ENCODE results near the gene HID1.
"Not testable (repeated sequence)": the region's sequence is repeated elsewhere in the genome, so short reads cannot be mapped to it uniquely, and the experiment has no call there.

The HID1 gene, protein sequence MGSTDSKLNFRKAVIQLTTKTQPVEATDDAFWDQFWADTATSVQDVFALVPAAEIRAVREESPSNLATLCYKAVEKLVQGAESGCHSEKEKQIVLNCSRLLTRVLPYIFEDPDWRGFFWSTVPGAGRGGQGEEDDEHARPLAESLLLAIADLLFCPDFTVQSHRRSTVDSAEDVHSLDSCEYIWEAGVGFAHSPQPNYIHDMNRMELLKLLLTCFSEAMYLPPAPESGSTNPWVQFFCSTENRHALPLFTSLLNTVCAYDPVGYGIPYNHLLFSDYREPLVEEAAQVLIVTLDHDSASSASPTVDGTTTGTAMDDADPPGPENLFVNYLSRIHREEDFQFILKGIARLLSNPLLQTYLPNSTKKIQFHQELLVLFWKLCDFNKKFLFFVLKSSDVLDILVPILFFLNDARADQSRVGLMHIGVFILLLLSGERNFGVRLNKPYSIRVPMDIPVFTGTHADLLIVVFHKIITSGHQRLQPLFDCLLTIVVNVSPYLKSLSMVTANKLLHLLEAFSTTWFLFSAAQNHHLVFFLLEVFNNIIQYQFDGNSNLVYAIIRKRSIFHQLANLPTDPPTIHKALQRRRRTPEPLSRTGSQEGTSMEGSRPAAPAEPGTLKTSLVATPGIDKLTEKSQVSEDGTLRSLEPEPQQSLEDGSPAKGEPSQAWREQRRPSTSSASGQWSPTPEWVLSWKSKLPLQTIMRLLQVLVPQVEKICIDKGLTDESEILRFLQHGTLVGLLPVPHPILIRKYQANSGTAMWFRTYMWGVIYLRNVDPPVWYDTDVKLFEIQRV

DNA sequence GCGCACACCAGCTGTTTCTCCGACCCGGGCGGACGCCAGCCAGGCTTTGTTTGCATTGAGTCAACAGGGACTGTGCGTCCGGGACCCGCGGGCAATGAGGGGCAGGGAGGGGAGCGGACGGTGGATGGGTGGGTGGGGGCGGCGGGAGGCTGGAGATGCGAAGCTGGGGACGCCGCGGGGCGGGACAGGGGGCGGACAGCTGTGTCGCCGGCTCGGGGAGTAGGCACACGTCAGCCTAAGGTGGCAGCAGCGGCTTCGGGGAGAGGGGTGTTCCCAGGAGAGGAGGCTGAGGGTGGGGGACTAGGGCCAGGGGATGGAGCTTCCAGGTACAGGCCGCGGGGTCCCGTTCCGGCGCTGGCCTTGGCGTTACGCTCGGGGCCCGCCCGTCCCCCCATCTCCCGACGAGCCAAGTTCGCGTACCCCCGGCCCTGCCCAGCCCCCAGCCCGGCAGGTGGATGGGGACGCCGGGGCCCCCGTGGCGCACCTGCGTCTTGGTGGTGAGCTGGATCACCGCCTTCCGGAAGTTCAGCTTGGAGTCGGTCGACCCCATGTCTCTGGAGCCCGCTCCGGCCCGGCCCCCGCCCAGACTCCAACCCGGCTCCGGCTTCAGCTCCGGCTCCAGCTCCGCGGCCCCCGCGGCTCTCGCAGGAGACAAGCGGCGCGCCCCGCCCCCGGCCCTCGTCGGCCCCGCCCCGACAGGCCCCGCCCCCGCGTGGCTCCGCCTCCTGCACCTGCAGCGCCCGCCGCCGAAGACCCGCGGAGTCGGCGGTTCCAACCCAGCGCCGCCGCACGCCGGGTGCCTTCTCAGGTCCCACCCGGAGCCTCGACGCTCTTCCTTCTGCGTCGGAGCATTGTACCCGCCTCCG lies at the start of gene HID1:
HID1 (minus strand) TSS at position 653 of the 866 bp plus-strand sequence; CDS start at position 550, 103 bp downstream.
- DNase-seq, result peak; percentile 79 to 91

DNA sequence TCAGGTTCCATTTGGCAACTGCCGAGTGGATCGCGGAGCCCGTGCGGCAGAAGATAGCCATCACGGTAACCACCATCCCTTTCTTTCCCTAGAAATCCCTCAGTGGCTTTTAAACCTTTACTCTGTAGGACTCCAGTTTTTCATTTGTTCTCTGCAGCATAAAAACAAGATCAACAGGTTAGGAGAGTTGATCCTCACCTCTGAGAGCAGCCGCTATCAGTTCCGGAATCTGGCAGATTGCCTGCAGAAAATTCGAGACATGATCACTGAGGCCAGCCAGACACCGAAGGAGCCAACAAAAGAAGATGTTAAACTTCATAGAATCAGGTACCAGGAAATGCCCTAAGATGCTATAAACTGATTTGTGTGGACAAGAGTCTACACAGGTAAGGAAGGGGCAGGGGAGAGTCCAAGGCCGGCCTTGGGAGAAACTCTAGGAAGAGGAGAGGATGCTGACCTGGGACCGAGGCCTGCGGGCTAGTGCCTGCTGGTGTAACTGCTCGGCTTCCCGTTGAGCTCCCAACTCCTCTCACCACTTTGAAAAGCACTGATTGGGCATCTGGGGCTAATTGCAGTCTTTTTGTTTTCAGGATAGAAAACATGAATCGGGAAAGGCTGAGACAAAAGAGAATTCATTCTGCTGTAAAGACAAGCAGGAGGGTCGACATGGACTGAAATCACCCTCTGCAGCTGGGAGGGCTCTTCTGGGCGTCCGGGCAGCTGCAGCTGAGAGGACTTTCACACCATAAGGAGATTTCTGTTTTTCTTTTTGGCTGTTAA lies 48.0 kb upstream of the HID1 start:
- no peak for DNase-seq

DNA sequence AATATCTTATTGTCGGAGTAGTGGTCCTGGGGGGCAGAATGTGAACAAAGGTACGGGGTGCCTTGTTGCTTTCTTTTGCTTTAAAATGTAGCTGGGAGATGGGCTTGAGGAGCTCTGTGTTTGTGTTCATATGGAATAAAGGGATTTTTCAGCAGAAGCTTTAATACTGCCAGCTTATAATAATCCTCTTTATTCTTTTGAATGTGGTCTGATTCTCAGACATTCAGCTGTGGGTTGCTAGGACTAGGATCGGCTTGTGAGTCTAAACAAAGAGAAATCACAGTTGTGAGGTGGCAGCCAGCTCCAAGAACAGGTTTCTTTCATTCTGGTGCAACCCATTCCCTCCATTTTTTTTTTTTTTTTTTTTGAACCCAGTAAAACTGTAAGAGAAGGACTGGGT lies 47.2 kb upstream of the HID1 start:
- no peak for DNase-seq

DNA sequence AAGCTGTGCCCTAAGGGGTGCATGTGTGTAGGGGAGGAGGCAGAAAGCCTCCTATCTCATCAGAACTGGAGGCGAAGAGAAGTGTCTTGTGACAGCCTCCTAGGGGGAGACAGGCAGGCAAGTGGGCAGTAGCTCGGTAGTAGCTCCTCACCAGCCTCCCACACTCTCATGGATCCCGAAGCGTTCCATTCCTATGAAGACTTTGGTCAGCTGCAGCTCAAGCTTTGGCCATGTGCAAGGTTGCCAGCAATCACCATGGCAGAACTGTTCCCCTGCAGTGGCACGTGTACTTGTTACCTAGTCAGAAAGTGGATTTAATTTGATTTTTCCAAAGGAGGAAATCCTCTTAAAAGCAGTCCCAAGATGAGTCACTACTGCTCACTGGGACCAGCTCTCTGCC lies 46.6 kb upstream of the HID1 start:
- no peak for DNase-seq

DNA sequence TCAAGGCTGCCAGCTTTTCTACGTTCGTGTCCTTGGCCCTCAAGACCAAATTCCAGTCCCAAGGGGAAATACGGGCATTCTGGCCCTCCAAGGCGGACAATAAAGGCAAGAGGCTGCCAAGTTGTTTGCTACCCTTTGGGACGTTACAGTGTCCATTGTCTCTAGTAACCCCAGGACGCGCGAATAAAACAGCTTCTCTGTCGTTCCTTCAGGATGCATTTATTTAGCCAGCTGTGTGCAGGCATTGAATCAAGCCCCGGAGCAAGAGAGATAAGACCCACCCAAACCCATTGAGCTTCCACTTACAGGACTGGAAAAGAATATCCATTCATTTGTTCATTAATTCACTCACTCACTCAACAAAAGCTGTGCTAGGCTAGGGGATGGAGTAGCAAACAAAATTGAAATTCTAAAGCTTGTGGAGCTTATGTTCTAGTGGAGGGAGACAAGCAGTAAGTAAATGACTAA lies 40.6 kb upstream of the HID1 start:
- DNase-seq, result no peak

DNA sequence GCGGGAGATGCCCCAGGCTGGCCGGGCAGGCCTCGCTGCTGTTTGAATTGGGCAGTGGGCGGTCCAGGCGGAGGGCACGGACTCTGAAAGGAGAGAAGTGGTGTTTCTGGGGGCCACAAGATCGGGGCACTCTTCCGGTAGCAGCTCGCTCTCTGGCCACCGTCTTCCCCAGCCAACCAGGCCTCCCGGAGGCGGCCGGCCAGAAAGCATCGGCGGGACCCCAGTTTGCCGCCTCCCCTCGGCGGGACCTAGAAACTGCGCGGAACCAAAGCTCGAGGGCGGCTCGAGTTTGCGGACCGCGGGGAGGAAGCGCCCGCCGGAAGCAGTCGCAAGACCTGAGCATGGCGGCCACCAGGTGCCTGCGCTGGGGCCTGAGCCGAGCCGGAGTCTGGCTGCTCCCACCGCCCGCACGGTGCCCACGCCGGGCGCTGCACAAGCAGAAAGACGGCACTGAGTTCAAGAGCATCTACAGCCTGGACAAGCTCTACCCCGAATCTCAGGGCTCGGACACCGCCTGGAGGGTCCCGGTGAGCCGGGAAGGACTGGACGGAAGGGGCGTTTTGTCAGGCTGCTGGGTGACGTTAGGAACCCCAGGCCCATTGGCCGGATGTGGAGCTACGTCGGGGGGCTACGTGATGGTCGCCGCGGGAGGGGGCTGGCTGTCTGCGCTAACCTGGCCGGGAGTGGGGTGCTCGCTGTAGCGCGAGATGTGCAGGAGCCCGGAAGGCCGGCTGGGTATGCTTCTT lies 40.0 kb upstream of the HID1 start, which contains the start of gene MRPL58:
MRPL58 (plus strand) TSS at position 325 of the 746 bp plus-strand sequence; CDS start at position 342, 17 bp downstream.
- peak; percentile 95 to 97 for DNase-seq

DNA sequence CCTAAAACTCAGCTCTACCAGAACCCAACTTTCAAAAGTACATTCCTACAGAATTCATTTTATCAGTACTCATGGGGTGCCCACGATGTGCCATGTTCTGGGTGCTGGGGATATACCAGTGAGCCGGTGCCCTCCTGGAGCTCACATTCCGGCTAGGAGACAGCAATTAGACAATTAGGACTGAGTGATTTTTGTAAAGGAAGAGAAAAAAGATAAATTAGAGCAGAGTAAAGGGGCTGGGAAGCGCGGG lies 39.5 kb upstream of the HID1 start:
- no peak for DNase-seq

DNA sequence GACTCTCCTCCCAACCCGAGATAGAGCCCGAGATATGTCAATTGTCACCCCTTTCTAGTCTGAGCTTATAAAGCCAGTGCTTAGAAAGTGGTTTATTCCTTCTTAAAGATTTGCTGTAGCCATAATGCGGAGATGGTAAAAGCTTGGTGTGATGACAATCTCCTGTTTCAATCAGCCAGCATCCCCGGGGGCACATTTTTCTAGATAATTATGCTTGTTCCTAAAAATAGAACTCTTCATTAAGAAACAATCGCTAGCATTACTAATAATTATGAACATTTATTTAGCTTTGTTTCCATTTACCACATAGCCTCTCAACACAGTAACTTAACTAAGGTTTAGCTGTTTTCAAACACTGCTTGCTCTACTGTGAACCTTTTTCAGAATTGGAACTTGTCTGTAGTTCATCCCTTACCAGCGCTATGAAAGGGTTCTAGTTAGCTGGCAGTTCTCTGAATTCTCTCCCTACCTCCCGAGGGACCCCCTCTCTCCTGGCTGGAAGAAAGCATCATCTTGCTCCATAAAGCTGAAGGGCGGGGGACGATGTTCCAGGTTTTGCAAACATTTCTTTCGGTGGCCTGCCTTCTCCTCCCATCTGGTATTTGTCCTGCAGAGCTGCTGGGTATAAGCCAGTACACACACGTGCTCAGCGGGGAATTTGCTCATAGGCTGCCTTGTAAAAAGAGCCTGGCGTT lies 39.0 kb upstream of the HID1 start:
- peak; percentile 55 to 81 for DNase-seq

DNA sequence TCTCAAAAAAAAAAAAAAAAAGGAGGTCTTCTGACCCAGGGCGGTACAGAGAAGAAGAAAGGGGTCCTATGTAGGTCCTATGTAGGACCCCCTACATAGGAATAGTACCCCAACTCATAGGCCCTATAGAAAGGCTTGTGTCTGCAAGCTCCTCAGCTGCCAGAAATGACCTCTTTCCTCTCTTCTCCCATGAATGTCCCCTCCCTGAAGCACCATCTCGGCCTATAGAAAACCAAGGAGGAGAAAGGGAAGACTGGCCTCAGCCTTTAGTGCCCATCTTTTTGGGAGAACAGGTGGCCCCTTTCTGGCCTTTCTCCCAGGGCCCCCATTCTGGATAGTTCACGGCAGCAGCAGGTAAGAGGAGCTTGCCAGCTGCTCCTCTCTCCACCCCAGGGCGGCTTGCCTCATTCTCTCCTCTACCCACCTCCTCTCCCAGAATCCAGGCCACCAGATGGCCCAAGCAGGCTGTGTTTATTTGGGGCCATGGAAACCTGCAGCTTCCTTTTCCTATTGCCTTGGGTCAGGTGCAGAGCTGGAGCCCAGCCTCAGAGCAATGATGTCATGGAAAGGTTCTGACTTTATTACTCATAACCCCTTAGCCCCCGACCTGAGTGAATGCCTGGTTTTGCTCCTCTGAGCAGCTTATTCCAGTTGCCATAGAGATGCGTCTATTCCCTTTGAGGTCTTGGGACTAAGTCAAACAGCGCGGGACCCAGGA lies 38.3 kb upstream of the HID1 start:
- peak; percentile 98 to 99 for DNase-seq

DNA sequence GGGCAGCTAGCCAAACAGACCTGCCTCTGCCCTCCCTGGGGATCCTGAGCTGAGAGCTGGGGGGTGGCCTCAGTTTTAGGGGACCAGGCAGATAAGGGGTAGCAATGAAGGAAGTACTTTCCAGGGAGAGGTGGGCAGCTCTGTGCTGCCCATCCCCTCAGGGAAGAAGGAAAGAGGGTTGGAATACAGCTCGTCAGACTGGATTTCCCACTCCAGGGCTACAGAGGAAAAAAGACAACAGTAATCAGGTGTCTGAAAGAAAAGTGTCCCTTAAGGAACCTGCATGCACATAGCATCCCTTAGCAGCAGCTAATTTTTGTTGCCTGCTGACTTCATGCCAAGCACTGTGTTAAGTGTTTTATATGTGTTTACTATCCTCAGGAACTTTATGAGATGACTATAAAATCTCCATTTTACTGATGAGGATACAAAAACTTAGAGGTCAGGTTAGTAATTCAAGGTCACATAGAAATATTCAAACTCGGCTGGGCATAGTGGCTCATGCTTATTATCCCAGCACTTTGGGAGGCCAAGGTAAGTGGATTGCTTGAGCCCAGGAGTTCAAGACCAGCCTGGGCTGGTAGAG lies 36.7 kb upstream of the HID1 start:
- DNase-seq, result no peak

DNA sequence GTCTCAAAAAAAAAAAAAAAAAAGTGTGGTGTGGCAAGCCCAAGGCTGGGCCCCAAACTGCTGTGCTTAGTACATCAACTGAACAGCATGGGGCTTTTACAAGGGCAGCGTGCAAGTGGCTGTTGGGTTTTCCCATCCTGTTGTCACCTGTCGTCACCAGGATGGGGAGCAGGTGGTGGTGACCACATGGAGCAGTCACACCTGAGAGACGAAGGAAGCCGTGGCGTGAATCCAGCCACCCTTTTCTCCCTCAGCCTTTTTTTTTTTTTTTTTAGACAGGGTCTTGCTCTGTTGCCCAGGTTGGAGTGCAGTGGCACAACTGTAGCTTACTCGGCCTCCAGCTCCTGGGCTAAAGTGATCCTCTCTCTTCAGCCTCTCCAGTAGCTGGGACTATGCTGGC lies 35.8 kb upstream of the HID1 start:
- peak in 1 of 2 experiments; percentile 35 for DNase-seq

DNA sequence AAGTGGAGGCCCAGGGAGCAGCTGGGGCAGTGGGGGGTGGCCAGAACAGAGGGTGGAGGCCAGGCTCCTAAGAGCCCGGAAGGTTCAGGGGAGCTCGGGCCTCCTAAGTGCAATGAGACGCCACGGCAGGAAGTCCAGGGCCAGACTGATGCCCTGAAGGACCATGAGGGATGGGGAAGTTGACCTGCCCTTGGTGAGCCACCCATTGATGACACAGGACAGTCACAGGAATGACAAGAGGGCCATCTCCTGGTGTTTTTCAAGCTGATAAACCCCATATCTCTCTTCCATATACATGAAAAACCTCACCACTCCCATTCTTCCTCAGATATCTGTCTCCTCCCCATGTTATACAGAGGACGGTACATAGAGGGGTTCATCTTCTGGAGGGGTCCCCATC lies 34.1 kb upstream of the HID1 start:
- DNase-seq, result peak in 1 of 2 experiments; percentile 27

DNA sequence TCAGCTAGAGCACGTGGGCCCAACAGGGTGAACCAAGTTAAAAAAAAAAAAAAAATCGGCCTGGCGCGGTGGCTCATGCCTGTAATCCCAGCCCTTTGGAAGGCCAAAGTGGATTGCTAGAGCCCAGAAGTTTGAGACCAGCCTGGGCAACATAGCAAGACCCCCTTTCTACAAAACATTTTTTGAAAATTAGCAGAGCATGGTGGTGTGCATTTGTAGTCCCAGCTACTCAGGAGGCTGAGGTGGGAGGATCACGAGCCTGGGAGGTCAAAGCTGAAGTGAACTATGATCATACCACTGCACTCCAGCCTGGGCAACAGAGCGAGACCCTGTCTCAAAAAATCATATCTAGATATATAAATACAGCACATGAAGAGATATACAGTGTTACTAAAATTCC lies 33.5 kb upstream of the HID1 start:
- DNase-seq, result not testable (repeated sequence)

DNA sequence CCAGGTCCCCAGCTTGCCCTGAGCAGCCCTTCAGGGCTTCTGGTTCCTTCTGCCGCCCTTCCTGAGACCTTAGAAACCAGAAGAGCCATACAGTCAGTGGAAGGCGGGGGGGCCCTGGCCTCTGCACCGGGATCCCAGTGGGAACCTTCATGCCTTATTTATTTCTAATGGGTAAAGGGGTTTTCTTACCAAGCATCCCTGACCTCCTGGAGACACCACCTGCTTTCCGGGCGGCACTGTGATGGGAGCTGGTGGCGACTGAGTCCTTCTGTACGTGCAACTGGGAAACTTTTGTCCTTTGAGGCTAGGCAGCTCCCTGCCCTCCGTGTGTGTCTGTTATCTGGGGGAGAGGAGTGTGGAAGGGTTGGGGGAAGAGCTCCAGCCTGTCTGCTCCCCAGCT lies 32.7 kb upstream of the HID1 start:
- DNase-seq, result no peak

DNA sequence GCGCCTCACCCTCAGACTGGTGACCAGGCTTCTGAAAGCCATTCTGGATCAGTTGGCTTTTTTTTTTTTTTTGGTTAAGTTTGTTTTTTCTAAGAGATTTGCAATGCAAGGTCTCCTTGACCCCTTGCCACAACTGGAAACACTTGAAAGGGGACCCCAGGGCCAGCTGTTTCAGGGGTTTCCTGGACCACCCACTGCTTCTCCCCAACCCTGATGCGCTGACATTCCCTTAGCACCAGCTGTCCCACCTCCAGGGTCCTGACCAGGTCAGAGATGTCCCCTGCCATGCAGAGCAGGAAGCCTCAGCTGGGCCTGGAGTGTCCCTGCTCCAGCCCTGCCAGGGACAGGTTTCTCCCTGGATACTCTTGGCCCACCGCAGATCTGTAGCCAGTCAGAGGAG lies 31.8 kb upstream of the HID1 start:
- no peak for DNase-seq

DNA sequence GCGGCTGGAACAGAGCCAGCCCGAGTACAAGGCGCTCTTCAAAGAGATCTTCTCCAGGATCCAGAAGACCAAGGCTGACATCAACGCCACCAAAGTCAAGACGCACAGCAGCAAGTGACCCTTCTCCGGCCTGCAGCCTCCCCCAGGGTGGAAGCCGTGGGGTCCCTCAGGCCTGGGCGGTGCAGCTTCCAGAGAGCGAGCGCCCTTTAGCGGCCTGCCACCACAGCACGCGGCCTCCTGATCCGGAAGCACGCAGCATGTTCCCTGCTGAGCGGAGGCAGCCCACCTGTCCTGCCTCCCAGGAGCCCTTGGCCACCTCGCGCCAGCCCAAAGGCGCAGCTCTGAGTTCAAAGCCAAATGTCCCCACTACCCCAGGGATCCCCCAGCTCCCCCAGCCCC lies 31.4 kb upstream of the HID1 start:
- no peak for DNase-seq

DNA sequence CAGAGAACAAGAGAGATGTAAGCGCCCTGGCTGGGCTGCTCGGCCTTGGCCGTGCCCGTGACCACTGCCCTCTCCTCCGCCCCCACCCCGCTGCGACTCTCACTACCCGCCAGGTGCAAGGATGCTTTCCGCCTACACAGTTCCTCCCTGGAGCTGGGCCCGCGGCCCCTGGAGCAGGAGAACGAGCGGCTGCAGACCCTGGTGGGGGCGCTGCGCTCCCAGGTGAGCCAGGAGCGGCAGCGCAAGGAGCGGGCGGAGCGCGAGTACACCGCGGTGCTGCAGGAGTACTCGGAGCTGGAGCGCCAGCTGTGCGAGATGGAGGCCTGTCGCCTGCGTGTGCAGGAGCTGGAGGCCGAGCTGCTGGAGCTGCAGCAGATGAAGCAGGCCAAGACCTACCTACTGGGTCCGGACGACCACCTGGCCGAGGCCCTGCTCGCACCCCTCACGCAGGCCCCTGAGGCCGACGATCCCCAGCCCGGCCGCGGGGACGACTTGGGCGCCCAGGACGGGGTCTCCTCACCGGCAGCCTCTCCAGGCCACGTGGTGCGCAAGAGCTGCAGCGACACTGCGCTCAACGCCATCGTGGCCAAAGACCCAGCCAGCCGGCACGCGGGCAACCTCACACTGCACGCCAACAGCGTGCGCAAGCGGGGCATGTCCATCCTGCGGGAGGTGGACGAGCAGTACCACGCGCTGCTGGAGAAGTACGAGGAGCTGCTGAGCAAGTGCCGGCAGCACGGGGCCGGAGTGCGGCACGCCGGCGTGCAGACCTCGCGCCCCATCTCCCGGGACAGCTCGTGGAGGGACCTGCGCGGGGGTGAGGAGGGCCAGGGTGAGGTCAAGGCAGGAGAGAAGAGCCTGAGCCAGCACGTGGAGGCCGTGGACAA lies 30.8 kb upstream of the HID1 start:
- DNase-seq, result no peak

DNA sequence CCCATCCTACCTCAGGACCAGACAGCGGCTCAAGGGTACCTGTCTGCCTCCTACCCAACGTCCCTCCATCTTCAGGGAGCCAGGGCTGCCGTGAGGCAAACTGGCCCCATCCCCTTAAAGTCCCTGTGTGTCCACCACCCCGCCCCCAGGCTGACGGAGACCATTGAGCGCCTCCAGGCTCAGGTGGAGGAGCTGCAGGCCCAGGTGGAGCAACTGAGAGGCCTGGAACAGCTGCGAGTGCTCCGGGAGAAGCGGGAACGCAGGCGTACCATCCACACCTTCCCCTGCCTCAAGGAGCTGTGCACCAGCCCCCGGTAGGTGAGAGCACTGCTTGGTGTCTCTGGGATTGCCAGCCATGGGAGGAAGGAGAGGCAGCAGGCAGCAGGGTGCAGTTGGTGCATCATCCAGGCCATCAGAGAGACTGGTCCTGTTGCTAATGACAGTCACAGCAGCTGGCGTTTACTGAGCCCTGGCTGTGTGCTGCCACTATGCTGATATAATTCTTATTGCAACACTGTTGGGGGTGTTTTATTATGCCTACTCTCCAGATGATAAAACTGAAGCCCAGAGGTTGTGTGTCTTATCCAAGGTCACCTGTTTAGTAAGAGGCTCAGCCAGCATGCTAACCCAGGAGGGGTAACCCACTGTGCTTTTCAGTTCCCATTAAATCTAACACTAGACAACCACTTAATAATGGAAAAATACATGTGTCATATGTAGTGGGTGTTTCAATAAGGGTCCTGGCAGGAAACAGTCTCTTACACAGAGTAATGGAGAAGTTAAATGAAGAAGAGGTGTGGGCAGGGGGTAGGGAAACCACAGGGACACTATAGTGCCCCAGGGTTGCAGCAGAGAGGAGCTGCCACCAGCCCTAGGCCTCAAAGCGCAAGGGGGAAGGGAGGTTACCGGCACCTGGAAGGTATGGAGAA lies 29.6 kb upstream of the HID1 start:
- DNase-seq, result no peak

Data from SHP77 (cell line).